Activated B cell treated with CpG ODN at 0.5 μM for 24 hours (primary cell): ENCODE measurements around the gene B4GALNT3. TPM values are rescaled to one million over a fixed set of nuclear protein-coding genes. Genes with fewer than 3 reads are reported as not detected.

Experiments
- ATAC-seq: fragments of 200-7000 bp; cut with Tn5 transposase; one replicate; pipeline ENCODE4 v1.10.0; 2021; ENCODE audit warnings: low read depth, mild to moderate bottlenecking, moderate library complexity
- CTCF ChIA-PET: fragments of 350-600 bp; sonication (Branson Sonifier 250); formaldehyde crosslinking; loops from one replicate; lab custom pipeline; 2021; ENCODE audit warnings: antibody characterized with exemption; lab: Charles Lee
- POLR2A ChIA-PET: fragments of 350-600 bp; sonication (Branson Sonifier 250); formaldehyde crosslinking; loops from one replicate; lab custom pipeline; 2021; ENCODE audit warnings: antibody characterized with exemption; lab: Charles Lee
- DNase-seq: peaks from one replicate; pipeline ENCODE4 v3.0.0; 2022
- H3K27ac Mint-ChIP-seq: one replicate; pipeline ENCODE4 v1.8.0; 2020; ENCODE audit warnings: mixed read lengths
- H3K27me3 Mint-ChIP-seq: one replicate; pipeline ENCODE4 v1.8.0; 2021; ENCODE audit warnings: mixed read lengths
- H3K36me3 Mint-ChIP-seq: one replicate; pipeline ENCODE4 v1.8.0; 2021; ENCODE audit warnings: low read depth, mixed read lengths
- H3K4me1 Mint-ChIP-seq: one replicate; pipeline ENCODE4 v1.8.0; 2021; ENCODE audit warnings: mixed read lengths
- H3K4me3 Mint-ChIP-seq: one replicate; pipeline ENCODE4 v1.8.0; 2020; ENCODE audit warnings: mild to moderate bottlenecking, mixed read lengths
- H3K9me3 Mint-ChIP-seq: one replicate; pipeline ENCODE4 v1.8.0; 2020; ENCODE audit warnings: mixed read lengths
- intact Hi-C: fragments of 100-400 bp; cut with micrococcal nuclease; formaldehyde crosslinking; loops from one replicate; pipeline ENCODE4 v1.15.1; 2024
- total RNA-seq: library from RNA; stranded (reverse); gene quantifications from 2 replicates; pipeline ENCODE4 v1.2.3, GENCODE V29; 2022
- TF ChIP-seq, protein P1 (sequence below): fragments of 200-600 bp; IDR thresholded peaks from one replicate; pipeline ENCODE4 v1.8.0; 2022; ENCODE audit warnings: antibody characterized with exemption, mild to moderate bottlenecking

B4GALNT3 gene
- total RNA-seq, 1 donor from 2014 or later: not detected

DNA sequence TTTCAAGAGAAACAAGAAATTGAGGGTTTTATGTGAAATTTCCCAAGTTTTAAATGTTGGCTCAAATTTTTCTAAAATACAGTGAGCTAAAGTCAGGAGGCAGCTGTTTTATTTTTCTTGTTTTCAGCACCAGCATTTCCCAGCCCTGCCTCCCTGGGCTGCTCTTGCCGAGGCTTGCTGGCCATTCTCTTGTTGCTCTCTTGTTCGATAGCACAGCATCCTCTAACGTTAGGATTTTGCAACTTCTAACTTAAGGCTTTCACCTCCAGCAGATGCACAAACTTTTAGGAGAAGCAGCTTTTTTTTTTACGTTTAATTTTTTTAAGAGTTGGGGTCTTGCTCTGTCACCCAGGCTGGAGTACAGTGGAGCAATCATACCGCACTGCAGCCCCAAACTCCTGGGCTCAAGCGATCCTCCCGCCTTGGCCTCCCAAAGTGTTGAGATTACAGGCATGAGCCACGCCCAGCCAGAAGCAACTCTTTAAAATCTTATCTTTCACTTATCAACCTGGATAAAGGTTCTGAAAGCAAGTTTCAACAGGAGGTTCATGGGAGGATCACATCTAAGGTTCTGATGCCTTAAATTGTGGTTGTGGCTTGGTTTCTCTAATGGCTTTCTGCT, 40.2 kb downstream of the B4GALNT3 start:
- no peak for DNase-seq
- Mint-ChIP-seq H3K9me3 (no peaks in the 10 kb centered on the region), H3K27ac (no peak overlapping the region), H3K4me1 (no peaks in the 10 kb centered on the region), H3K27me3 (peaks cover 22% of the 10 kb centered on the region), H3K4me3 (no peak overlapping the region), H3K36me3 (no peaks in the 10 kb centered on the region)
- no peak for ATAC-seq
- TF ChIP-seq, protein P1, sequence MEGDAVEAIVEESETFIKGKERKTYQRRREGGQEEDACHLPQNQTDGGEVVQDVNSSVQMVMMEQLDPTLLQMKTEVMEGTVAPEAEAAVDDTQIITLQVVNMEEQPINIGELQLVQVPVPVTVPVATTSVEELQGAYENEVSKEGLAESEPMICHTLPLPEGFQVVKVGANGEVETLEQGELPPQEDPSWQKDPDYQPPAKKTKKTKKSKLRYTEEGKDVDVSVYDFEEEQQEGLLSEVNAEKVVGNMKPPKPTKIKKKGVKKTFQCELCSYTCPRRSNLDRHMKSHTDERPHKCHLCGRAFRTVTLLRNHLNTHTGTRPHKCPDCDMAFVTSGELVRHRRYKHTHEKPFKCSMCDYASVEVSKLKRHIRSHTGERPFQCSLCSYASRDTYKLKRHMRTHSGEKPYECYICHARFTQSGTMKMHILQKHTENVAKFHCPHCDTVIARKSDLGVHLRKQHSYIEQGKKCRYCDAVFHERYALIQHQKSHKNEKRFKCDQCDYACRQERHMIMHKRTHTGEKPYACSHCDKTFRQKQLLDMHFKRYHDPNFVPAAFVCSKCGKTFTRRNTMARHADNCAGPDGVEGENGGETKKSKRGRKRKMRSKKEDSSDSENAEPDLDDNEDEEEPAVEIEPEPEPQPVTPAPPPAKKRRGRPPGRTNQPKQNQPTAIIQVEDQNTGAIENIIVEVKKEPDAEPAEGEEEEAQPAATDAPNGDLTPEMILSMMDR: no peak
- ChIA-PET CTCF (no interaction called here), POLR2A (no interaction called here)
- intact Hi-C loops: no loop called here

DNA sequence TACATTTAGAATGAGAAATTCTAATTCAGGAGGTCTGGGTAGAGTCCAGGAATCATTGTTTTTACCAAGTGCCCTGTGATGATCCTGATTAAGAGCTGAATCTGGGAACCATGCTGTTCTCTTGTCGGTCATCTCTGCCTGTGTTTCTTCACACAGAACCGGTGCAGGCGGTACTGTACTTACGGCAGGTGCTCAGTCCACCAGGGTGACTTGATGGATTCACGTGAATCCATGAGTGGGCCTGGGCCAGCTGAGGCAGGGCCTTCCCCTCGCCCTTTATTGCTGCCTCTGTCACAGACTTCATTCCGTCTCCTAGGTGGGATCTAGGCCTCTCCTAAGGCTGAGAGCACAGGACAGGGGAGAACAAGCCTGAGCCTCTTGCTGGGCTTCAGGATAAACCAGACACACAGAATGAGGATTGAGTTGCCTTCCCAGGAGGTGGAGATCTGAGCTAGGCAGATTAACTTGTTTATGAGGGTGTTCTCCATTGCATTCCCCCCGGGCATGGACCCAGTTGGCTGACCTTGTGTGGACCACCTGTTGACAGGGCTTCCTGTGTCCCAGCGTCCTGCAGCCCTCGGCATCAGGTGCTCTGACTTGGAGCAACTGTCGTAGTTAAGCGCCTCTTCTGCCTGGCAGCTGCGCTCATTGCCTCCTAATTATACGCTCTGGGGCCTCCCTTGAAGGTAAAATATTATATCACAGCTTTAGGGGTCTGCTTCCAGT, 42.1 kb downstream of the B4GALNT3 start:
- TF ChIP-seq, protein P1: no peak
- no peaks in the 10 kb centered on the region for H3K36me3 Mint-ChIP-seq
- no peaks in the 10 kb centered on the region for H3K4me1 Mint-ChIP-seq
- ATAC-seq (no peak), DNase-seq (no peak)
- no peak overlapping the region for H3K4me3 Mint-ChIP-seq
- H3K9me3 Mint-ChIP-seq: no peaks in the 10 kb centered on the region
- intact Hi-C loops: no loop called here
- H3K27me3 Mint-ChIP-seq: peaks cover 27% of the 10 kb centered on the region
- CTCF ChIA-PET: no interaction called here
- POLR2A ChIA-PET: no interaction called here
- no peak overlapping the region for H3K27ac Mint-ChIP-seq

GRCh38 chr12:503111-503761, 43.5 kb downstream of the B4GALNT3 start:
- intact Hi-C loops: no loop called here
- TF ChIP-seq, protein P1: no peak
- H3K36me3 Mint-ChIP-seq: no peaks in the 10 kb centered on the region
- peaks cover 22% of the 10 kb centered on the region for H3K27me3 Mint-ChIP-seq
- ChIA-PET POLR2A (no interaction called here), CTCF (no interaction called here)
- no peak overlapping the region for H3K4me3 Mint-ChIP-seq
- no peaks in the 10 kb centered on the region for H3K4me1 Mint-ChIP-seq
- no peaks in the 10 kb centered on the region for H3K9me3 Mint-ChIP-seq
- no peak for ATAC-seq
- no peak for DNase-seq
- no peak overlapping the region for H3K27ac Mint-ChIP-seq

DNA sequence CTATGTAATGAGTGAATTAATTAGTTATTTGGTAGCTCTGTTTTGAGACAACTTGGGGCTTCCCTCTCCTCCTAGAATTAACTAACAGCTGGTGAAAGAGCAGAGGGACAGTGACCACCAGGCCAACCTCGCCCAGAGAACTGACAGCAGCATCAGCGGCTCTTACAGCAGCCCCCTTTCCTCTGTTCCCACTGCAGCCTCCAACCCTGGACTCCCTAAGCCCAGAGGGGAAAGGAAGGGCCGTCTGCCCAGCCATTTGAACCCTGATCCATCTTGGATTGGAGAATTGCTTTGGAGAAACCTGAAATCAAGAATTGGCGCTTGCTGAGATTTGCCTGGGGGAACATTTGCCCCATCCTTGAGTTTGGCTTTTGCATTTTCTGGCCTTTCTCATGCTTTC, 45.5 kb downstream of the B4GALNT3 start:
- Mint-ChIP-seq H3K4me1 (peaks cover 4% of the 10 kb centered on the region), H3K4me3 (no peak overlapping the region), H3K27me3 (peaks cover 23% of the 10 kb centered on the region), H3K27ac (no peak overlapping the region), H3K36me3 (no peaks in the 10 kb centered on the region), H3K9me3 (no peaks in the 10 kb centered on the region)
- TF ChIP-seq, protein P1: no peak
- ATAC-seq: no peak
- intact Hi-C loops: no loop called here
- ChIA-PET POLR2A (no interaction called here), CTCF (no interaction called here)
- DNase-seq: no peak

GRCh38 chr12:507391-507796, 47.7 kb downstream of the B4GALNT3 start:
- Mint-ChIP-seq H3K4me3 (no peak overlapping the region), H3K27ac (no peak overlapping the region), H3K27me3 (peaks cover 23% of the 10 kb centered on the region), H3K4me1 (peaks cover 4% of the 10 kb centered on the region), H3K9me3 (no peaks in the 10 kb centered on the region), H3K36me3 (no peaks in the 10 kb centered on the region)
- intact Hi-C loops: no loop called here
- TF ChIP-seq, protein P1: no peak
- ChIA-PET POLR2A (no interaction called here), CTCF (no interaction called here)
- ATAC-seq: no peak
- no peak for DNase-seq
